GM10248 (cell line): ENCODE results near the gene COL23A1.

Source experiments
- CTCF ChIA-PET: fragments of 300-600 bp; sonication (Branson Sonifier 250); formaldehyde crosslinking; extraction: SDS; loops from one replicate; lab custom pipeline; 2021; ENCODE audit warnings: antibody characterized with exemption; lab: Yijun Ruan, JAX
- POLR2A ChIA-PET: fragments of 350-650 bp; sonication (Branson Sonifier 250); formaldehyde crosslinking; extraction: SDS; loops from one replicate; lab custom pipeline; 2020; ENCODE audit warnings: antibody characterized with exemption; lab: Yijun Ruan, JAX
- DNase-seq: peaks from one replicate; pipeline ENCODE4 v3.0.0; 2012; ENCODE audit errors: extremely low spot score
- CTCF ChIP-seq: IDR thresholded peaks from 2 replicates; pipeline ENCODE4 v1.5.1; 2012; ENCODE audit warnings: mild to moderate bottlenecking, low read depth; ENCODE audit errors: extremely low read depth, missing control alignments, control extremely low read depth

Gene COL23A1

GRCh38 chr5:178418031-178418430 lies 172.2 kb downstream of the COL23A1 start:
- DNase-seq, result no peak
- ChIA-PET CTCF (no interaction called here), POLR2A (no interaction called here)
- TF ChIP-seq CTCF, result no peak

- no peak for DNase-seq
- POLR2A ChIA-PET, result no interaction called here
- CTCF ChIA-PET, result no interaction called here
- no peak for TF ChIP-seq CTCF
Measured at GRCh38 chr5:178417391-178417811, 172.8 kb downstream of the COL23A1 start.

- DNase-seq, result no peak
- no peak for TF ChIP-seq CTCF
- ChIA-PET CTCF (no interaction called here), POLR2A (no interaction called here)
Measured at GRCh38 chr5:178416919-178417318, 173.3 kb downstream of the COL23A1 start.

- no peak for TF ChIP-seq CTCF
- POLR2A ChIA-PET, result no interaction called here
- DNase-seq, result no peak
- CTCF ChIA-PET, result no interaction called here
Measured at GRCh38 chr5:178416206-178416882, 173.8 kb downstream of the COL23A1 start.

GRCh38 chr5:178415353-178415752 lies 174.8 kb downstream of the COL23A1 start:
- DNase-seq, result no peak
- ChIA-PET CTCF (interaction anchor here (2.3 kb wide), 1 partner anchor 23 kb away, joined by 5 read pairs; no protein-coding TSS in a partner anchor), POLR2A (no interaction called here)
- no peak for TF ChIP-seq CTCF

- TF ChIP-seq CTCF, result no peak
- CTCF ChIA-PET, result interaction anchor here (1.7 to 2.3 kb wide), 2 partner anchors 24 to 47 kb away, joined by 4 to 5 read pairs; no protein-coding TSS in a partner anchor
- no peak for DNase-seq
- POLR2A ChIA-PET, result no interaction called here
Measured at GRCh38 chr5:178413988-178414387, 176.2 kb downstream of the COL23A1 start.
